HFF-Myc (cell line): ENCODE measurements around the gene GBF1.

Experiments
- DNase-seq: peaks from one replicate; pipeline ENCODE4 v3.0.0-alpha.2; 2011; ENCODE audit warnings: low read depth; ENCODE audit errors: extremely low read depth
- H3K4me3 ChIP-seq: replicated peaks from 2 replicates; pipeline ENCODE4 v1.5.1; 2011; ENCODE audit warnings: low read depth, mild to moderate bottlenecking, control low read depth, low read length
- TF ChIP-seq, protein P1 (sequence below): IDR thresholded peaks from 2 replicates; pipeline ENCODE4 v1.5.1; 2012; ENCODE audit warnings: mild to moderate bottlenecking, low read depth, low read length, control low read depth; ENCODE audit errors: missing control alignments

GBF1 gene

DNA sequence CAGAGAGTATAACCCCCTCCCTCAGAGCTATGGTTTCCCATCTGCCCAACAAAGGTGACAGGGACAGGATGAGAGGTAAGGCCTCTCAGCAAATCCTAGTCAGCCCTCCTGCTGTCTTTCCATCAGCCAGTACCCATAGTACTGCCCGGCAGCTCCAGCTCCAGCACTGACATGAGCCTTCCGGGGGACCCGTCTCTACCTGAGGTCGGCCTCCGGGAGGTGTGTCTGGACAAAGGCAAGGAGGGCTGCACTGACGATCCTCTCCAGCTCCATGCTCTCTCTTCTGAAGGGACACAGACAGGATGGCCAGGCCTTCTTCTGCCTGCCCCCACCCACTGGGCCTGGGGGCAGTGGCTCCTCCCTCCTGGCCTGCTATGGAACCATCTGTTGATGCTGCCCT, 179.6 kb downstream of the GBF1 start:
- no peak for DNase-seq
- TF ChIP-seq, protein P1, sequence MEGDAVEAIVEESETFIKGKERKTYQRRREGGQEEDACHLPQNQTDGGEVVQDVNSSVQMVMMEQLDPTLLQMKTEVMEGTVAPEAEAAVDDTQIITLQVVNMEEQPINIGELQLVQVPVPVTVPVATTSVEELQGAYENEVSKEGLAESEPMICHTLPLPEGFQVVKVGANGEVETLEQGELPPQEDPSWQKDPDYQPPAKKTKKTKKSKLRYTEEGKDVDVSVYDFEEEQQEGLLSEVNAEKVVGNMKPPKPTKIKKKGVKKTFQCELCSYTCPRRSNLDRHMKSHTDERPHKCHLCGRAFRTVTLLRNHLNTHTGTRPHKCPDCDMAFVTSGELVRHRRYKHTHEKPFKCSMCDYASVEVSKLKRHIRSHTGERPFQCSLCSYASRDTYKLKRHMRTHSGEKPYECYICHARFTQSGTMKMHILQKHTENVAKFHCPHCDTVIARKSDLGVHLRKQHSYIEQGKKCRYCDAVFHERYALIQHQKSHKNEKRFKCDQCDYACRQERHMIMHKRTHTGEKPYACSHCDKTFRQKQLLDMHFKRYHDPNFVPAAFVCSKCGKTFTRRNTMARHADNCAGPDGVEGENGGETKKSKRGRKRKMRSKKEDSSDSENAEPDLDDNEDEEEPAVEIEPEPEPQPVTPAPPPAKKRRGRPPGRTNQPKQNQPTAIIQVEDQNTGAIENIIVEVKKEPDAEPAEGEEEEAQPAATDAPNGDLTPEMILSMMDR, result no peak
- H3K4me3 ChIP-seq, result no peak overlapping the region

DNA sequence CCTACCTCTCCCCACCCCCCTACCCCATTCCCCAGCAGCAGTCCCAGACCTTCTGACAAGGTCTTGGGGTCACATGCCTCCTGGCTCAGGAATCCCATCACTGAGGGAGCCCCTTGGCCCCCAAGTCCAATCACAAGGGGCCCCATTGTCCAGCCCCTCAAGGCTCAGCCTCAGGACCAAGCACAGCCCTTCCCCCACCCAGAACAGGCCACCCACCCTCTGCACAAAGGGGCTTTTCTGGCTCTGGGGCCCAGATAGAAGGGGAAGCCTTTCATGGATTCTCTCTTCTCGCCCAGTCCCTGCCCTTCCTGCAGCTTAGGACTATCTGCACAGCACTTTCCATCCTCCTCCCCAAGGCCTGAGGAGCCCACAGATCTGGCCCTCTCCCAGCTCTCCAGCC, 180.1 kb downstream of the GBF1 start:
- TF ChIP-seq, protein P1, result no peak
- DNase-seq, result no peak
- H3K4me3 ChIP-seq, result no peak overlapping the region

DNA sequence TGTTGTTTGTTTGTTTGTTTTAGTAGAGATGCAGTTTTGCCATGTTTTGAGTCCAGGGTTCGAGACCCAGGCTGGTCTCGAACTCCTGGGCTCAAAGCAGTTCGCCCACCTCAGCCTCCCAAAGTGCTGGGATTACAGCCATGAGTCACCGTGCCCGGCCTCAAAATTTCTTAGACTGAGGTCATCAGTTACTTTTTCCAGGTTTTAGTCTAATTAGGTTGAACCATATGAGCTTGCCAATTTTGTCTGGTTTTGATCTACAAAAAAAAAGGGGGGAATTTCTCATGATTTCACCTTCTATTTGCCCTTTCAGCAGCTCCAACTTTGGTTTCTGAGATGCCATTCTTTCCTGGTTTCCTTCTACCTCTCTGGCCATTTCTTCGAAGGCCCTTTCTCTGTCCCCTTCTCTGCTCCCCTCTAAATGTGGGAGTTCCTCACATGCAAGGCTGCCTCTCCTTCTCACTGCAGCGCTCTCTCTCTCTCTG, 181.5 kb downstream of the GBF1 start:
- no peak overlapping the region for H3K4me3 ChIP-seq
- TF ChIP-seq, protein P1, result no peak
- no peak for DNase-seq

DNA sequence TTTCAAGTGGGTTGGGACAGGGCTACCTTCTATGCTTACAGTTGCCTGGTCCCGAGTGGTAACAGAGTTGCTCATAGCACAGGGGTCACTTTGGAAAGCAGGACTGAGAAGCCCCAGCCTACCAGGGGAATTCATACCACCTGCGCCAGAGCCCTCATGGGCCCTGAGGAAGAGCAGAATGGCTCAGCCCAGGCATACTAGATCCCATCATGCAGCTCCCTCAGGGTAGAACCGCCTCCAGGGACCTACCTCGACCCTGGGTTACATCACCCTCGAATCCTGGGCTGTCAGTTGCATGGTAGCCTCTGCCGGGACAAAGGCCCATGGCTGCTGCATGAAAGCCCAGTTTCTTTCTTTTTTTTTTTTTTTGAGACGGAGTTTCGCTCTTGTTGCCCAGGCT, 184.1 kb downstream of the GBF1 start:
- no peak for DNase-seq
- H3K4me3 ChIP-seq, result no peak overlapping the region
- TF ChIP-seq, protein P1, result no peak

DNA sequence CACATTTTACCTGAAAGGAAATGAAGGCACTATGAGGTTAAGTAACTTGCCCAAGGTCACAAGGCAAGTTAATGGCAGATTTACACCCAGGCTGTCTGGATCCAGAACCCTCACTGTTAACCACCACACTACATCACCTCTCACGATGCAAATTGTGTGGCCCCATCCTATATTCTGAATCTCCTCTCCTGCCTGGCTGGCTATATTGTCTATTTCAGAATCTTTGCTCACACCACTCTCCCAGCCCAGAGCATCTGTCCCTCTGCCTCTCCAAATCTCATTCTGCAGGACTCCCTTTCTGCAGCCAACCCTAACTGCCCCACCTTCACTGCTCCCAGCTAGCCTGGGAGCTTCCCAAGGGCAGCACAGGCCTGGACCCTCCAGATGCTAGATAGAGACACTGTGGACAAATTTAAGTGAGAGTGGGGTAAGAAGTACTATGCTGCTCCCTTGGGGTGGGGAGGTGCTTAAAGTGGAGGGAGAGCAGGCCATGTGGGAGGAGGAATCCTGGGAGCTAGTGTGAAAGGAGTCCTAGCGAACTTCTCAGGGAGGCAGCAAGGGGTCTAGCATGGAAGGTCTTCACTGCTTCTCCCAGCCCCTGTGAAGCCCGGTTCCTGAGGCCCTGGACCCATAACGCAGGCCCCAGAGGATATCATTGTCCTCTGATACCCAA, 186.3 kb downstream of the GBF1 start:
- H3K4me3 ChIP-seq, result peak overlapping the region; percentile 66
- TF ChIP-seq, protein P1, result no peak
- no peak for DNase-seq
